ENCODE results near the gene GOLGA1.
"Not testable (repeated sequence)": the region's sequence is repeated elsewhere in the genome, so short reads cannot be mapped to it uniquely, and the experiment has no call there.

The GOLGA1 gene

GRCh38 chr9:124940894-124941678 is at the start of gene GOLGA1:
TSS of gene GOLGA1 (minus strand) at chr9:124941083. CDS start at chr9:124938711, 2,372 bp downstream.
- peak; percentile 92 for DNase-seq

DNA sequence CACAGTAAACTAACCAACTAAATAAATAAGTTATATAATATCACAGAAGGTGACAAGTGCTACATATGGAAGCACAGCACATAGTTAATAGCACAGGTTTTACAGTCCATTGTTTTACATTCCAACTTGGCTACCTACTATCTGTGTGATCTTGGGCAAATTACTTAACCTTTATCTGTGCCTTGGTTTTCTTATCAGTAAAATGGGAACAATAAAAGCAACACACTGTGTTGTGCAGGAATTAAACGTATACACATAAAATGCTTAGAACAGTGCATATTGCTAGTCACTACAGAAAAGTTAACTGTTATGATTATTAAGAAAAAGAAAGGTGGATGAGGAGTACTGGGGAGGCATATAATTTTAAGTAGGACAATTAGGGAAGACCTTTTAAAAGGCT is 42.8 kb upstream of the GOLGA1 start:
- DNase-seq, result no peak

- no peak for DNase-seq
Observed at GRCh38 chr9:124980431-124980830, 39.5 kb upstream of the GOLGA1 start.

GRCh38 chr9:124975131-124975530 is 34.2 kb upstream of the GOLGA1 start:
- DNase-seq, result no peak

DNA sequence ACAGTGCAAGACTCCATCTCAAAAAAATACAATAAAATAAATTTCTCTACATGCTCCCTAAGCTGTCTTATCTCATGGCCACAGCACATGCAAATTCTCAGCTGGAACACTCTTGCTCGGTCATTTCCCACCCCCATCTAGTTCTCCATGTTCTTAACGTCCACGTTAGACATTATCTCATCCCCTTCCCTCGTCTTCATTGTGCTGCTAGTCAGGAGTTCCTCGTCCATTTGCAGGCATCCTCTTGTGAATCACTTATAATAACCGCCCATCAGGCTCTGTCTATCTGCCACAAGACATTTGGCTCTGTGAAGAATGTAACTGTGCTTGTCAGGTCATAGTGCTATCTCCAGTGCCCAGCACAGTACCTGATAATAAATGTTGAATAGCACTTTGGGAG is 32.9 kb upstream of the GOLGA1 start:
- no peak for DNase-seq

DNA sequence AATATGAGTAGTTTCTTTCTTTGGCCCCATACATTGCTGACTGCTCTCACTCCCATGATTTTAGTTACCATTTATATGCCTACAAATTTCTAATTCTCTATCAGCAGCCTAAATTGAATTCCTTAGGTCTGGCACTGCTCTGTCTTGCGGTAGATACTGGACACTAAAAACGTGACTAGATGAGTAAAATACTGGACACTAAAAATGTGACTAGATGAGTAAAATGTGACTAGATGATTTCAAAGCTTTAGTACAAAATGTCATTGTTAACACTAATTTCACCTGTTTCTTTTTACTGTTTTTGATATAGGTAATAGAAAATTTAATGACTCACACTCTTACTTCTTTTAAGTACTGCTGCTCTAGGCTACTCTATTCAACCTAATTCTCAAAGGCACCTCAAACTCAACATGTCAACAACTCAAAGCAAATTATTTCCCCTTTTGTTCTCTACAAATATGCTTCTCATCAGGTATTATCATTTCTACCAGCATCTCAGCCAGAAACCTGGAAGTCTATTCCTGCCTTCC is 31.4 kb upstream of the GOLGA1 start:
- DNase-seq, result no peak

GRCh38 chr9:124969401-124969800 is 28.5 kb upstream of the GOLGA1 start:
- no peak for DNase-seq

DNA sequence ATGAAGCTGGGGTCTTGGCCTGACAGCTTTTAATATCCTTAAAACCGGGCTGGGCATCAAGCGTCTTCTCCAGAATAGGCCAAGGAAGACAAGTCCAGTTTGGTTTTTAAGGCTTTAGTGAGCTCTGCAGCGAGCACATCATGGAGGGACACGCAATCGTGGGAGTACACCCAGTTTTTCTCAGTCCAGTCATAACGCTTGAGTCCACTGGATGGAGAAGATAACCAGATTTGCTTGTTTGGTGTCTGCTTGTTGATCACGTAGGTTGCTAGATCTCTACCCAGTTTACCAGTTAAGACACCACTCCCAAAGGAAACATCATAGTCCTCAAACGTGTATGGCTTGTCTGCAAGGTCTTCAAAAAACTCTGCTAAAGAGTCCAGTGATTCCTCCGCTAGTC is 27.4 kb upstream of the GOLGA1 start:
- no peak for DNase-seq

DNA sequence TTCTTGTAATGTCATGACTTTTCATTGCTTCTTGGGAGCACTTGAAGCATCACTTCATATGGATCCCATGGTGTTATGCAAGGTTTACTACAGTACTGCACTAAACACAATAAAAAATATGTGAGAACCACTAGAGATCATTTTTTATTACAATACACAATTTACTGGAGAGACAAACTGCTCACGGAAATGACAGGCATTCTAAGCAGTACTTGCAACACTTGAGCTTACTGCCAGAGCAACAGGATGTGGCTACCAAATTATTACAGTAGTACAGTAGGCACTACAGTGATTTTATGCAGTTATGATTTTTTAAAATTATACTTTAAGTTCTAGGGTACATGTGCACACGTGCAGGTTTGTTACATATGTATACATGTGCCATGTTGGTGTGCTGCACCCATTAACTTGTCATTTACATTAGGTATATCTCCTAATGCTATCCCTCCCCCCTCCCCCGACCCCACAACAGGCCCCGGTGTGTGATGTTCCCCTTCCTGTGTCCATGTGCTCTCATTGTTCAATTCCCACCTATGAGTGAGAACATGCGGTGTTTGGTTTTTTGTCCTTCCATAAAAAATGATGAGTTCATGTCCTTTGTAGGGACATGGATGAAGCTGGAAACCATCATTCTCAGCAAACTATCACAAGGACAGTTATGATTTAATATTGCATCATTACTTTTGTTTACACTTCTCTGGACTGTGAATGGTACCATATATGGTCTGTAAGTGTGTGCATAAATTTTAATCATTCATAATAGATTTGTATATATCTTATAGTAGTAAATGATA is 25.1 kb upstream of the GOLGA1 start:
- DNase-seq, result not testable (repeated sequence)

- DNase-seq, result no peak
Observed at GRCh38 chr9:124964604-124965003, 23.7 kb upstream of the GOLGA1 start.

- DNase-seq, result no peak
Observed at GRCh38 chr9:124964056-124964455, 23.2 kb upstream of the GOLGA1 start.

DNA sequence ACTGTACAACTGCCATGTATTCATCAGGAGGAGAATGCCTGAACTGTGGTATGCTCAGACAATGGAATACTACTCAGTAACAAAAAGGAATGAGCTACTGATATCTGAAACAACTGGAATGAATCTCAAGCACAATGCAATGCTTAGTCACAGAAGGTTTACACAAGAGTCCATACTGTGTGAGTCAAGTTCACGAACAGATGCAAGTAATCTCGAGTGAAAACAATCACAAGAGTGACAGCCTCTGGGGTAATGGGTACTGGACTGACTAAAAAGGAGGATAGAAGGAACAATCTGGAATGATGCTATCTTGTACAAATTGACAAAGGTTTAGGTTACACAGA is 19.5 kb upstream of the GOLGA1 start:
- DNase-seq, result no peak

GRCh38 chr9:124959671-124960408 is 19.0 kb upstream of the GOLGA1 start:
- DNase-seq, result not testable (repeated sequence)

DNA sequence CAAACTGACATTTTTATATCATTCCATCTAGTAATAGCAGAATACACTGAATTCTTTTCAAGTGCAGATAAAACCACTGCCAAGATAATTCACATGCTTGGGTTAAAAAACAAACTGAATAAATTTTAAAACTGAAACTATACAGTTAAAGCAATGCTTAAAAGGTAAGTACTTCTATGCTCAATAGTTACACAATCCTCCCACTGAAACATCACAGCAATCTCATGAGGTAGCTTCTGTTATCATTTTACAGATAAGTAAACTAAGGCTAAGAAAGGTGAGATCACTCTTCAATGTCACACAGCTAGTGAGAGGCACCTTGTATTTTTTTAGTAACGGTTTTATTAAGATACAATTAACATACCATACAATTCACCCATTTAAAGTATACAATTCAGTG is 13.4 kb upstream of the GOLGA1 start:
- no peak for DNase-seq

GRCh38 chr9:124950050-124950718 is 9.3 kb upstream of the GOLGA1 start:
- no peak for DNase-seq

- no peak for DNase-seq
Observed at GRCh38 chr9:124949387-124949786, 8.5 kb upstream of the GOLGA1 start.

DNA sequence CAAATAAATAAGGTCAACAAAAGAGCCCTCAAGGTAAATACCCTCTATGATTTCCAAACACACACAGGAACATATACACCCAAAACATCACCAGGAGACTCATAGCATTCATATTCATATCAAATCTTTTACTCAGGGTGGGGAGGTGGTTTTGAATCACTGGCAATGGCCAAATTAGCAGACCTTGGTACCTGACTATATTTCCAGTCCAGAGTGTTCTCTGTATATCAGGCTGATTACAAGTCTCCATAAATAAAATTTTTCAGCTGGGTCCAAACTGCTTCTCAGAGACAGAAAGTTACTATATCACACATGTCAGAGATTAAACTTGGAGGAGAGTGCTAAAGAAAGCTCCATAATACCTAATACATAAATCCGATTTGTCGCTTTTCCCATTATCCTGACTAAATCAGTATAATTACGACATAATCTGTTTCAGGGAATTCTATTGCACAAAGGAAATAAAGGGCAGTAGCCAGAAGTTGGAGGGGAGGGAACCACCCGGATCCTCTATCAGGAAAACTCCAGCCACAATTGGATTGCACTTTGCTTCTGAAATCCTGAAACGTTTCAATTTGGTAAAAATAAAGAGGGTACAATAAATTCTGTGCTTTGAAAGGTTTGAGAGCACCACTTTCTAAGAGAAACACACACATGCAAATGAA is 7.0 kb upstream of the GOLGA1 start:
- DNase-seq, result no peak

DNA sequence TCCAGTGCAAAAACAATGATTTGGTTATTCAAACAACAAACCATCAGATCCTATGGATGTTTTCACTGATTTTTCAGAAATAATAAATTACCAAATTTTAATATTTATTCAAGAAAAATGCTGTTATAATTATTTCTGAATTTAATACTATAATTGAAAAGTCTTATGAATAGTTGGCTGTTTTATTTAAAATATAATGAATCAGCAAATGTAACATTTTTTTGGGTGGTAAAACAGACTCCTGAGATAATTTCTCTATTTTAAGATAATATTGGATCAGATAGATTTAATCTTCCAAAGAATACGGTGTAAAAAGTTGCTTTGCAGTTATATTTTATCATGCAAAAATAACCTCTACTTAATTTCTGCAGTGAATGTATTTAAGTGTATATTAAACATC is 5.3 kb upstream of the GOLGA1 start:
- DNase-seq, result no peak

- peak; percentile 62 for DNase-seq
Observed at GRCh38 chr9:124941679-124942561, 1.0 kb upstream of the GOLGA1 start.

- DNase-seq, result no peak
Observed at GRCh38 chr9:124940521-124940893, 376 bp downstream of the GOLGA1 start.

GRCh38 chr9:124939944-124940343 is 939 bp downstream of the GOLGA1 start:
- no peak for DNase-seq
